Peyer's patch (tissue), 4 donors: ENCODE results near the gene HM13.

Source experiments
- CTCF ChIP-seq, 6 experiments: fragments of 450-650 bp in 4 of 6; fragments of 200-600 bp in 2 of 6; sonication (generic) in 1 of 6; IDR thresholded peaks; one replicate each; pipeline ENCODE4 v1.5.1; 2017 to 2019; ENCODE audit warnings: antibody characterized with exemption in 6 of 6, mild to moderate bottlenecking in 3 of 6, moderate library complexity in 1 of 6
- POLR2A ChIP-seq, 2 donors: fragments of 450-650 bp; IDR thresholded peaks; one replicate each; pipeline ENCODE4 v1.5.1; 2017; ENCODE audit warnings: antibody characterized with exemption in 2 of 2, mild to moderate bottlenecking in 2 of 2, moderate library complexity in 2 of 2

- TF ChIP-seq CTCF (IDR thresholded peaks at IDR 0.05), result no peak
- no peak for TF ChIP-seq POLR2A (IDR thresholded peaks at IDR 0.05)
These were observed 26.2 kb downstream of the HM13 start for GRCh38 chr20:31540406-31540805.
